Nucleus accumbens (tissue), 56 donors: Measurements from ENCODE around the gene ECE1.
"Not testable (repeated sequence)": the region's sequence is repeated elsewhere in the genome, so short reads cannot be mapped to it uniquely, and the experiment has no call there.

Source experiments
- DNase-seq, 56 donors: peaks; one replicate each; lab custom pipeline; 2025; lab: John Stamatoyannopoulos, UW

The ECE1 gene

GRCh38 chr1:21192871-21193270 is 97.4 kb downstream of the ECE1 start:
- DNase-seq: no peak

DNA sequence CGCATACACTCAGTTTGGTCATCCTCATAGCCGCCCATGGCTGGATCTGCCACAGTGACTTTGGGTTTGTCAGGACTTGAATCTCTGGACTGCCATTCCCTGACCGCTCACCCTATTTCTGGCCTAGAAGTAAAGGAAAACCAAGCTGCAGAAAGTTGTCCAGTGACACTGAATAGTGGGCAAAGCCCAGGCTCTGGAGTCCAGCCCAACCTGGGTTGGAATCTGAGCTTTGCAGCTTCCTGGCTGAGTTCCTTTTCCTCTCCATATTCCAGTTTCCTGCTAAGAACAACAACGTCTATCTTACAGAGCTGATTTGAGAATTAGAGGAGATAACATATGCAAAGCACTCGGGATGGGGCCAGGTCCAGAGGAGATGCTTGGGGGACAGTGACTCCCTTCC is 98.0 kb downstream of the ECE1 start:
- DNase-seq: no peak

DNA sequence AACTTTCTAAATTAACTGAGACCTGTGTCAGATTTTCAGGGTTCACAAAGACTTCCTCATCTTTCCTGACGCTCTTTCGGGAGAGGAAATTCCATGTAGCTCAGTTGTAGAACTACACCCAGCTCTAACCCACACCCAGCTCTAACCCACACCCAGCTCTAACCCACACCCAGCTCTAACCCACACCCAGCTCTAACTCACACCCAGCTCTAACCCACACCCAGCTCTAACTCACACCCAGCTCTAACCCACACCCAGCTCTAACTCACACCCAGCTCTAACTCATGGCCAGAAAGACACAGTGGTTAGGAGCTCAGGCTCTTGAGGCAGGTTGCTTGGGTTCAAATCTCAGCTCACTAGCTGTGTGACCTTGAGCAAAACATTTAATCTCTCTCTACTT is 99.5 kb downstream of the ECE1 start:
- not testable (repeated sequence) for DNase-seq

GRCh38 chr1:21189906-21190500 is 100.3 kb downstream of the ECE1 start:
- DNase-seq: no peak

- no peak for DNase-seq
Measured at GRCh38 chr1:21189421-21189820, 100.8 kb downstream of the ECE1 start.

- DNase-seq: no peak
Measured at GRCh38 chr1:21188235-21188634, 102.0 kb downstream of the ECE1 start.

DNA sequence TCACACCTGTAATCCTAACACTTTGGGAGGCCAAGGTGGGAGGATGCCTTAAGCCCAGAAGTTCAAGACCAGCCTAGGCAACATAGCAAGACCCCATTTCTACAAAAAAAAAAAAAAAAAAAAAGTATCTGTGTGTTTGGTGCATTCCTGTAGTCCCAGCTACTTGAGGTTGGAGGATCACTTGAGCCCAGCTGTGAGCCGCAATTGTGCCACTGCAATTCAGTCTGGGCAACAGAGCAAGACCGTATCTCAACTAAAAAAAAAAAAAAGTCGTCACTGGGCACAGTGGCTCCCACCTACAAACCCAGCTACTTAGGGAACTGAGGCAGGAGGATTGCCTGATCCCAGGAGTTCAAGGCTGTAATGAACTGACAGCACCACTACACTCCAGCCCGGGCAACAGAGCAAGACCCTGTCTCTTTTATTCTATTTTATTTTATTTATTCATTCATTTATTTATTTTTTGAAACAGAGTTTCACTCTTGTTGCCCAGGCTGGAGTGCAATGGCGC is 105.0 kb downstream of the ECE1 start:
- DNase-seq: no peak

GRCh38 chr1:21184276-21184675 is 106.0 kb downstream of the ECE1 start:
- no peak for DNase-seq

DNA sequence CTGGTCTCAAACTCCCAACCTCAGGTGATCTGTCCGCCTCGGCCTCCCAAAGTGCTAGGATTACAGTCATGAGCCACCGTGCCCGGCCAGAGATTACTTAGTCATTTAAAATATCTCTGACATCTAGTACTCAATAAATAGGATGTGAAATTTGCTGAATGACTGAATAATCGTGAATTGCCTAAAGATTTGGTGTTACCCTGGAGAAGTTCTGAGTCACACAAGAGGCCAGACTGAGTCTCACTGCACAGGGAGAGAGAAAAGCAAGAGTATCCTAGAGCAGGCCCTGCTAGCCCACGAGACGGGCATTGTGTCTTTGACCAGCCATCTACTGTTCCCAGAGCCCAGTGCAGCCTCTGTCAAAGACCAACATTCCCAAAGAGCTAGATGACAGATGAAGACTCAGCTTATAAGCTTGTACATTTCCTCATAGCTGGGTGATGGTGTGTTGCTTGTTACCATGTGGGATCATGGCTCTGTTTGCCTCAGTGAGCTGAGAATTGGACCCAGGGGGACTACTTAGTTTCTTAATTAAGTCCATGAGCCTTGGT is 108.0 kb downstream of the ECE1 start:
- DNase-seq: no peak

DNA sequence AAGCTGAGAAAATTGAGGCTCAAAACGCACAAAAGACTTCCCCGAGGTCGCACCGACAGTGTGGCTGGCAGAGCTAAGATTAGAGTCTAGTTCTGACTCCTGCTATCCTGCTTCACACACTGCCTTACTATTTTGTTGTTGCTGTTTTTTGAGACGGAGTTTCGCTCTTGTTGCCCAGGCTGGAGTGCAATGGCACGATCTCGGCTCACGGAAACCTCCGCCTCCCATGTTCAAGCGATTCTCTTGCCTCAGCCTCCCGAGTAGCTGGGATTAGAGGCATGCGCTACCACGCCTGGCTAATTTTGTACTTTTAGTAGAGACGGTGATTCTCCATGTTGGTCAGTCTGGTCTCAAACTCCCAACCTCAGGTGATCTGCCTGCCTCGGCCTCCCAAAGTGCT is 112.0 kb downstream of the ECE1 start:
- DNase-seq: not testable (repeated sequence)

GRCh38 chr1:21176586-21177555 is 113.4 kb downstream of the ECE1 start, which contains the start of gene EIF4G3:
EIF4G3 (minus strand) TSS chr1:21176897; CDS start chr1:21002742, 174,155 bp downstream.
- peak; percentile 69 to 100 (median 97) for DNase-seq

DNA sequence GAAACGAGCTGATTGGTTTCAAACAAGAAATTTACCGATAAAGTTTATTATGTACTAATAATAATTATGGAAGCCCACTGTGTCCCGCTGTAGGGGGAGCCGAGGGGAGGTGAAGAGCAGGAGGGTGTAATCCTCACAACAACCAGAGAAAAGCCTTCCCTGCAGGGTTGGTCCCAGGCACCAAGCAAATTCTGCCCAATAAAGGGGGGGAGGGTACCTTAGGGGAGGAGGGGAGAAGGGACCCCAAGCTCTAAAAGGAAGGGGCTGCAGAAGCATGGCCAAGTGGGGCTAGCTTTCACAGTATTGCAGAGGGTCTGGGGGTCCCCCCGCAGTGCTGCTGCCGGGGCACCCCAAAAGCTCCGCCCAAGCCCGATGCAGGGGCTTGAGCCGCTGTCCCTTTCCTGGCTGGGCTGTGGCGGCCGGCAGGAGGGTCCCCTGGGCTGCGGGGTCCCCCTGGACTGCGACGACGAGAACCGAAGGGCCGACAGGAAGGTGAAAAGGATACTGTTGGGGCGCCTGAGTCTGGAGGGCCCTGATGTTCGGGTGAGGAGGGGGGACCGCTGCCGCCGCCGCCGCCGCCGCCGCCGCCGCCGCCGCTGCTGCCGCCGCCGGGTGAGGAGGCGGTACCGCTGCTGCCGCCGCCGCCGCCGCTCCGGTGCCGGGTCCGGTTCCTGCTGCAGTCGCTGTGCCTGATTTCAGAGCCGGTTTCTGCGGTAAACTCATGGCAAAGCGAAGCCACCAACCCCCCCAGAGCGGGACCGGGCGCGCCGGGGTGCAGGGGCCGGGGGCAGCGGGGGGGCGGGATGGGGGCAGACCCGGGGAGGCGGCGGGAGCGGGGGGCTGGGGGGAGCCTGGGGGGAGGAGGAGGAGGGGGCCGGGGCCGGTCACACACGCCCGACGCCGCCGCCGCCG is 114.3 kb downstream of the ECE1 start:
- DNase-seq: peak in 38 of 56 donors; percentile 15 to 81 (median 65)

DNA sequence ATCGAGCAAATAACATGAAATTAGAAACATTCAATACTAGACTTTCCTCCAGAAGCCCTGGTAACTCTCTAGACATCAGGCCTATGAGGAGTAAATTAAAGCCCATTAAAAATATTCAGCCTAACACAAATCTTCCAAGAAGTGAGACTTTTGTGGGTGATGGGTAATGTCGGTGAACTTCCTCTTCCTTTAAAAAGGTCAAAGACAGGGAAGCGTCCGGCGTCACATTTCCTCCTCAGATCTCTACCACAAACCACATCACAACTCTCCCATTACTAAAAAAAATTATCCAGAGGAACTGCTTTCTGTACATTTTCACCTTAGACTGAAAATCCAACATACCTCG is 115.0 kb downstream of the ECE1 start:
- peak in 11 of 56 donors; percentile 3 to 64 (median 24) for DNase-seq

GRCh38 chr1:21174654-21175323 is 115.5 kb downstream of the ECE1 start:
- no peak for DNase-seq

DNA sequence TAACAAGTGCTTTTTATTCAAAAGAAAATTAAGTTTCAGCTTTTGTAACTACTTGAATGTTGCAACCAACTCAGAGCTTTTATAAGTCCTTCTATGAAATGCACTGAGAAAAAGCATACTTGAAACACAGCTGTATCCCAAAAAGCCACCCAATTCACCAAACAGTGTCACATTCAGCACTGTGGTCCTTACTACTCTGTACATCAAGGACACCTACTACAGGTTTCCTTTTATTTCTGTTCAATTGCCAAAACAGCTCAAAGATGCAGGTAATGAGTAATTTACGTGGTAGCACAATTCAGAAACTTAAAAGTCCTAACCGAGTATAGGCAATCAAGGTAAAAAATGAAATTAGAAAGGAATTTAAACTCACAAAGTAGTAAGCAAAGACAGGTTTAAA is 116.0 kb downstream of the ECE1 start:
- DNase-seq: no peak

- DNase-seq: not testable (repeated sequence)
Measured at GRCh38 chr1:21173096-21173495, 117.2 kb downstream of the ECE1 start.

DNA sequence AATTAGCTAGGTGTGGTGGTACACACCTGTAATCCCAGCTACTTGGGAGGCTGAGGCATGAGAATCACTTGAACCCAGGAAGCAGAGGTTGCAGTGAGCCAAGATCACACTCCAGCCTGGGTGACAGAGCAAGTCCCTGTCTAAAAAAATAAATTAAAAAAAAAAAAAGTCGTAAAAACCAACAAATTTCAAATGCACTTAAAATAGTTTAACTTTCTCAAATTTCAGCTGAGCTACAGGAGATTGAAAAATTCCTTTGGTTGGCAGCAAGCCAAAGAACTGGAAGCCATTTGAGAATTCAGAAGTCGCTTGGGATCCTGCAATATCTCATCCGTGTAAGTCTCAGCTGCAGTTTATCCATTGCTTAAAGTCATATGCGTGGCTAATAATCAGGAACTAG is 119.4 kb downstream of the ECE1 start:
- DNase-seq: not testable (repeated sequence)

DNA sequence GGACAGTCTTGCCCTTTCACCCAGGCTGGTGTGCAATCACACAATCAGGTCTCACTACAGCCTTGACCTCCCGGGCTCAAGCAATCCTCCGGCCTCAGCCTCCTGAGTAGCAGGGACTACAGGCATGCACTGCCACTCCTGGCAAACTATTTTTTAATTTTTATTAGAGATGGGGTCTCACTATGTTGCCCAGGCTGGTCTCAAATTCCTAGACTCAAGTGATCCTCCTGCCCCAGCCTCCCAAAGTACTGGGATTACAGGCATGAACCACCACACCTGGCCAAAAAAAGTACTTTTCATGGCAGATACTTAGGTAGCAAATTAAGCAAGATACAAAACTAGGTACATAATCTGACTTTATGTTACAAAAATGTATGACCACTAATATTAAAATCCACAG is 121.8 kb downstream of the ECE1 start:
- DNase-seq: no peak
